Gastrocnemius medialis (tissue), 4 donors: ENCODE data around the gene ZDHHC18.

Source experiments
- POLR2A ChIP-seq, 2 donors: fragments of 450-650 bp; IDR thresholded peaks; one replicate each; pipeline ENCODE4 v1.6.1; 2017; ENCODE audit warnings: antibody characterized with exemption in 2 of 2, mild to moderate bottlenecking in 2 of 2, moderate library complexity in 2 of 2
- TF ChIP-seq, protein P1 (sequence below), 5 experiments: fragments of 450-650 bp in 3 of 5; fragments of 200-600 bp in 2 of 5; sonication (generic) in 2 of 5; IDR thresholded peaks in 4 of 5; conservative IDR thresholded peaks in 1 of 5; 1 replicate in 4 of 5; 2 replicates in 1 of 5; pipeline ENCODE4 v1.5.1; 2016 to 2019; ENCODE audit warnings: antibody characterized with exemption in 5 of 5, mild to moderate bottlenecking in 3 of 5, moderate library complexity in 3 of 5

DNA sequence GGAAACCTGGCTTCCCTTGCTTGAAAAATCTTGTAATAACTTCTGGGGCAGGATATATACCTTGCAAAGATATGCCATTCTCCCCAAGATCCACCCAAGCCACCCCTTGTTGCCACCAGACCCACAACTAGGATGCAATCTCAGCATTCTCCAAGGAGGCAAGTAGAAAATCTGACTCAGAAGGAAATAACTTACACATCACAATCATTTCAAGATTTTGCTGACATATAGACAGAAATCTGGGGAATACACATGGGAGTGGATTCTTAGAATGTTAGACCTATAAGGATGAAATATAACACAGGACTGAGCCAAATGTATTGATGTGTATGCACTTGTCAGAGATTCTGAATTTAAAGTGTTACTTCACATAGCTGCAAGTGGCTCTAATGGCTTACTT lies 14.8 kb upstream of the ZDHHC18 start:
- TF ChIP-seq, protein P1, sequence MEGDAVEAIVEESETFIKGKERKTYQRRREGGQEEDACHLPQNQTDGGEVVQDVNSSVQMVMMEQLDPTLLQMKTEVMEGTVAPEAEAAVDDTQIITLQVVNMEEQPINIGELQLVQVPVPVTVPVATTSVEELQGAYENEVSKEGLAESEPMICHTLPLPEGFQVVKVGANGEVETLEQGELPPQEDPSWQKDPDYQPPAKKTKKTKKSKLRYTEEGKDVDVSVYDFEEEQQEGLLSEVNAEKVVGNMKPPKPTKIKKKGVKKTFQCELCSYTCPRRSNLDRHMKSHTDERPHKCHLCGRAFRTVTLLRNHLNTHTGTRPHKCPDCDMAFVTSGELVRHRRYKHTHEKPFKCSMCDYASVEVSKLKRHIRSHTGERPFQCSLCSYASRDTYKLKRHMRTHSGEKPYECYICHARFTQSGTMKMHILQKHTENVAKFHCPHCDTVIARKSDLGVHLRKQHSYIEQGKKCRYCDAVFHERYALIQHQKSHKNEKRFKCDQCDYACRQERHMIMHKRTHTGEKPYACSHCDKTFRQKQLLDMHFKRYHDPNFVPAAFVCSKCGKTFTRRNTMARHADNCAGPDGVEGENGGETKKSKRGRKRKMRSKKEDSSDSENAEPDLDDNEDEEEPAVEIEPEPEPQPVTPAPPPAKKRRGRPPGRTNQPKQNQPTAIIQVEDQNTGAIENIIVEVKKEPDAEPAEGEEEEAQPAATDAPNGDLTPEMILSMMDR (IDR thresholded peaks at IDR 0.05 in 4 of 5, conservative IDR thresholded peaks at IDR 0.05 in 1 of 5): no peak
- no peak for TF ChIP-seq POLR2A (IDR thresholded peaks at IDR 0.05)
